Measurements from ENCODE around the gene DGKG. TPM values are rescaled to one million over a fixed set of nuclear protein-coding genes. Genes with fewer than 3 reads are reported as not detected.

The DGKG gene
- total and polyA plus RNA-seq, 4 donors, result 2.1 to 13.7 (median 8.0) TPM

- no peak for DNase-seq
Measured at GRCh38 chr3:186224041-186224610, 137.9 kb downstream of the DGKG start.

GRCh38 chr3:186223476-186223875, 138.6 kb downstream of the DGKG start:
- DNase-seq (no peak), ATAC-seq (ENCODE audit: insufficient read depth, low FRiP score) (no peak)
- H3K27me3 ChIP-seq (ENCODE audit: control insufficient read depth in 3 of 3, insufficient read depth in 3 of 3, low read length in 2 of 3), result no peaks in the 10 kb centered on the region
- H3K4me1 ChIP-seq (ENCODE audit: control insufficient read depth in 5 of 5, insufficient read depth in 5 of 5, low read length in 5 of 5), result peaks cover 0 to 30% (median 2%) of the 10 kb centered on the region in 5 donors
- no peak overlapping the region for H3K27ac ChIP-seq (ENCODE audit: low read depth in 1 of 2, low read length in 1 of 2)
- no peak overlapping the region for H3K4me3 ChIP-seq
- no peak overlapping the region for H3K9ac ChIP-seq (ENCODE audit: insufficient read depth in 1 of 2, low read length in 2 of 2)
- whole genome bisulfite sequencing, 2 donors, result 76 to 81% methylated on average over 5 of the region's 5 CpGs
- no peak for TF ChIP-seq CTCF (IDR thresholded peaks at IDR 0.05; ENCODE audit: control extremely low read depth, extremely low read depth)
- H3K36me3 ChIP-seq (ENCODE audit: control insufficient read depth in 4 of 4, insufficient read depth in 4 of 4, low read length in 4 of 4), result no peaks in the 10 kb centered on the region
- no peaks in the 10 kb centered on the region for H3K9me3 ChIP-seq (ENCODE audit: control insufficient read depth in 4 of 4, insufficient read depth in 3 of 4, low read length in 3 of 4)

More at GRCh38 chr3:186224041-186224610, 137.9 kb downstream of the DGKG start:
- no peaks in the 10 kb centered on the region for H3K27me3 ChIP-seq (ENCODE audit: control insufficient read depth in 3 of 3, insufficient read depth in 3 of 3, low read length in 2 of 3)
- no peaks in the 10 kb centered on the region for H3K9me3 ChIP-seq (ENCODE audit: control insufficient read depth in 4 of 4, insufficient read depth in 3 of 4, low read length in 3 of 4)
- H3K4me1 ChIP-seq (ENCODE audit: control insufficient read depth in 5 of 5, insufficient read depth in 5 of 5, low read length in 5 of 5), result peaks cover 0 to 30% (median 2%) of the 10 kb centered on the region in 5 donors
- WGBS, 2 donors, result 76 to 88% methylated on average over 7 of the region's 7 CpGs
- H3K9ac ChIP-seq (ENCODE audit: insufficient read depth in 1 of 2, low read length in 2 of 2), result no peak overlapping the region
- no peak overlapping the region for H3K27ac ChIP-seq (ENCODE audit: low read depth in 1 of 2, low read length in 1 of 2)
- ATAC-seq (ENCODE audit: insufficient read depth, low FRiP score), result no peak
- TF ChIP-seq CTCF (IDR thresholded peaks at IDR 0.05; ENCODE audit: control extremely low read depth, extremely low read depth), result no peak
- no peak overlapping the region for H3K4me3 ChIP-seq
- H3K36me3 ChIP-seq (ENCODE audit: control insufficient read depth in 4 of 4, insufficient read depth in 4 of 4, low read length in 4 of 4), result no peaks in the 10 kb centered on the region

GRCh38 chr3:186221760-186222378, 140.2 kb downstream of the DGKG start:
- peak; percentile 41 to 66 (median 53) for DNase-seq
- H3K4me1 ChIP-seq (ENCODE audit: control insufficient read depth in 5 of 5, insufficient read depth in 5 of 5, low read length in 5 of 5), result peaks cover 0 to 30% (median 2%) of the 10 kb centered on the region in 5 donors
- no peak for TF ChIP-seq CTCF (IDR thresholded peaks at IDR 0.05; ENCODE audit: control extremely low read depth, extremely low read depth)
- no peaks in the 10 kb centered on the region for H3K9me3 ChIP-seq (ENCODE audit: control insufficient read depth in 4 of 4, insufficient read depth in 3 of 4, low read length in 3 of 4)
- no peak overlapping the region for H3K27ac ChIP-seq (ENCODE audit: low read depth in 1 of 2, low read length in 1 of 2)
- ATAC-seq (ENCODE audit: insufficient read depth, low FRiP score), result no peak
- WGBS, 2 donors, result 73 to 84% methylated on average over 15 of the region's 15 CpGs
- H3K36me3 ChIP-seq (ENCODE audit: control insufficient read depth in 4 of 4, insufficient read depth in 4 of 4, low read length in 4 of 4), result no peaks in the 10 kb centered on the region
- no peaks in the 10 kb centered on the region for H3K27me3 ChIP-seq (ENCODE audit: control insufficient read depth in 3 of 3, insufficient read depth in 3 of 3, low read length in 2 of 3)
- no peak overlapping the region for H3K4me3 ChIP-seq
- H3K9ac ChIP-seq (ENCODE audit: insufficient read depth in 1 of 2, low read length in 2 of 2), result no peak overlapping the region
